Erythroblast (primary cell): ENCODE data around the gene DDAH2.

Experiments used
- DNase-seq, 2 experiments: peaks; one replicate each; lab custom pipeline; 2025; lab: John Stamatoyannopoulos, UW
- GATA1 ChIP-seq: IDR thresholded peaks from 2 replicates; pipeline ENCODE4 v1.6.1; 2011; ENCODE audit warnings: low read depth, mild to moderate bottlenecking, control low read depth, low read length, moderate library complexity
- POLR2A ChIP-seq: IDR thresholded peaks from 2 replicates; pipeline ENCODE4 v1.6.1; 2011; ENCODE audit warnings: mild to moderate bottlenecking, low read length

DDAH2 gene

DNA sequence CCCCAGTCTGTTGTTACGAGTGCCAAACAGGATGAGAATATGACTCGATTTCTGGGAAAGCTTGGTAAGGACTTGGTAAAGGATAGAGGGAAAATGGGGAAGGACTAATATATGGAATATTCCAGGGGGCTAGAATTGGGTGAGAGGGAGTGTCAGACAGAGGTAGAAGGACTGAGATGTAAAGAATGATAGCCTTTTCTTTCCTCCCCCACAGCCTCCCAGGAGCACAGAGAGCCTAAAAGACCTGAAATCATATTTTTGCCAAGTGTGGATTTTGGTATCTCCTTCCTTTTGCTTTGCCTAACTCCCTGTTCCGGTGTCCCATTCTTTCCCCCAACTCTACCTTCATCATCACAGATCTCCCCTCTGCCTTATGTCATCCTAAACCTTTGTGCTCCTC lies 13.8 kb upstream of the DDAH2 start:
- no peak for DNase-seq
- TF ChIP-seq GATA1: no peak
- TF ChIP-seq POLR2A: no peak

DNA sequence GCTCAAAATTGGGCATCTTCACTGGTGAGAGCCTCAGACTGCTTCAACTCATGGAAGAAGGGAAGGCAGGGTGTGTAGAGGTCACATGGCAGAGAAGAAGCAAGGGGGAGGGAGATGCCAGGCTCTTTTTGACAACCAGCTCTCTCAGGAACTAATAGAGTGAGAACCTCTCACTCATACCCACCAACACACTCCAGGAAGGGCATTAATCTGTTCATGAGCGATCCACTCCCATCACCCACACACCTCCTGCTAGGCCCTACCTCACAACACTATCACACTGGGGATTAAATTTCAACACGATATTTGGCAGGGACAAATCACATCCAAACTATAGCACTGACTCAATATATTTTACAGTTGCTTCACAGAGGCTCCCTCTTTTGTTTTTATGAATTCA lies 12.7 kb upstream of the DDAH2 start:
- DNase-seq: no peak
- TF ChIP-seq POLR2A (no peak), GATA1 (no peak)

DNA sequence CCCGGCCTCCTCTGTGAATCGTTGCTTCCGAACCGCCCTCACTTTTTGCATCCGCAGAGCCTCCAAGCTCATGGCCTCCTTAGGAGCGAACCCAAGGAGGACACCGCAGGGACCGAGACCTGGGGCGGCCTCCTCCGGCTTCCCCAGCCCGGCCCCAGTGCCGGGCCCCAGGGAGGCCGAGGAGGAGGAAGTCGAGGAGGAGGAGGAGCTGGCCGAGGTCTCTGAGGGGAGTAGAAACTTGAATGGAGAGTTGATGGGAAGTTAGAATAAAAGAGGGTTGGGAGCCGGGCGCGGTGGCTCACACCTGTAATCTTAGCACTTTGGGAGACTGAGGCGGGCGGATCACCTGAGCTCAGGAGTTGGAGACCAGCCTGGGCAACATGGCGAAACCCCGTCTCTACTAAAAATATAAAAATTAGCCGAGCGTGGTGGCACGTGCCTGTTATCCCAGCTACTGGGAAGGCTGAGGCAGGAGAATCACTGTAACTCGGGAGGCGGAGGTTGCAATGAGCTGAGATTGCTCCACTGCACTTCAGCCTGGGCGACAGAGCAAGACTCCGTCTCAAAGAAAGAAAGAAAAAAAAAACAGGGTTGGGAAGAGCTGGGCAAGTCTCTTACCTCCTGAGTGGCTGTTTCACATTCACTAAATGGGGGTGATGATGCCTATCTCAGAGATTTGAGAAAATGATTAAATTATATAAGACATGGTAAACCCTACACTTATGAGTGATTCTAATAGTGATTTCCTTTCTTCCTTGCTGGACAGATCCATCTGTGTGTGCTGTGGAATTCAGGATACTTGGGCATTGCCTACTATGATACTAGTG lies 11.5 kb upstream of the DDAH2 start:
- TF ChIP-seq POLR2A: no peak
- no peak for TF ChIP-seq GATA1
- no peak for DNase-seq

DNA sequence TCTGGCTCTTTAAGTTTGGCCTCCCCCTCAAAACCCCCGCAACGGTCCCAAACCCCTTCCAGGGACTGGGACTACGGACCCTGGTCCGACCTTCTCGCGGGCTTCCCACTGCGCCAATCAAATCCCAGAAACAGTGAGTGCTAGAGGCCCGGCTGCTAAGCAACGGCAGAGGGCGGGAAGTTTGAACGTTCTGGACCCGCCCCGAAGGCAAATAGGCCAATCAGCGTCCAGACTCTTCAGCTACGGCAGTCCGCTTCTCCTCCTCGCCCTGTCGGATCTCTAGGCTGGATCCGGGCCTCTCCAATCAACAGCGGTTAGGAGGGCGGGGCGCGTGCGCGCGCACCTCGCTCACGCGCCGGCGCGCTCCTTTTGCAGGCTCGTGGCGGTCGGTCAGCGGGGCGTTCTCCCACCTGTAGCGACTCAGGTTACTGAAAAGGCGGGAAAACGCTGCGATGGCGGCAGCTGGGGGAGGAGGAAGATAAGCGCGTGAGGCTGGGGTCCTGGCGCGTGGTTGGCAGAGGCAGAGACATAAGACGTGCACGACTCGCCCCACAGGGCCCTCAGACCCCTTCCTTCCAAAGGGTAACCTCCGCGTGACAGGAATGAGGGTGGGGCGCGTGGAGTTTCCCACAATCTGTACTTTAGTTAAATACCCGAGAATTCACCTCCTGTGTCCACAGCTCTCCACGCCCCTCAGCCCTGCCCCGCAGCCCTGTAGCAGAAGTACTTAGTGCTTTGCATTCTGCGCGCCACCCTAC lies 10.7 kb upstream of the DDAH2 start, which contains the start of gene MSH5:
TSS of gene MSH5 (plus strand) at position 367 of the 758 bp plus-strand sequence. CDS start 462 bp downstream, outside the sequence.
- peak; percentile 99 for DNase-seq
- no peak for TF ChIP-seq GATA1
- TF ChIP-seq POLR2A: peak; percentile 93

DNA sequence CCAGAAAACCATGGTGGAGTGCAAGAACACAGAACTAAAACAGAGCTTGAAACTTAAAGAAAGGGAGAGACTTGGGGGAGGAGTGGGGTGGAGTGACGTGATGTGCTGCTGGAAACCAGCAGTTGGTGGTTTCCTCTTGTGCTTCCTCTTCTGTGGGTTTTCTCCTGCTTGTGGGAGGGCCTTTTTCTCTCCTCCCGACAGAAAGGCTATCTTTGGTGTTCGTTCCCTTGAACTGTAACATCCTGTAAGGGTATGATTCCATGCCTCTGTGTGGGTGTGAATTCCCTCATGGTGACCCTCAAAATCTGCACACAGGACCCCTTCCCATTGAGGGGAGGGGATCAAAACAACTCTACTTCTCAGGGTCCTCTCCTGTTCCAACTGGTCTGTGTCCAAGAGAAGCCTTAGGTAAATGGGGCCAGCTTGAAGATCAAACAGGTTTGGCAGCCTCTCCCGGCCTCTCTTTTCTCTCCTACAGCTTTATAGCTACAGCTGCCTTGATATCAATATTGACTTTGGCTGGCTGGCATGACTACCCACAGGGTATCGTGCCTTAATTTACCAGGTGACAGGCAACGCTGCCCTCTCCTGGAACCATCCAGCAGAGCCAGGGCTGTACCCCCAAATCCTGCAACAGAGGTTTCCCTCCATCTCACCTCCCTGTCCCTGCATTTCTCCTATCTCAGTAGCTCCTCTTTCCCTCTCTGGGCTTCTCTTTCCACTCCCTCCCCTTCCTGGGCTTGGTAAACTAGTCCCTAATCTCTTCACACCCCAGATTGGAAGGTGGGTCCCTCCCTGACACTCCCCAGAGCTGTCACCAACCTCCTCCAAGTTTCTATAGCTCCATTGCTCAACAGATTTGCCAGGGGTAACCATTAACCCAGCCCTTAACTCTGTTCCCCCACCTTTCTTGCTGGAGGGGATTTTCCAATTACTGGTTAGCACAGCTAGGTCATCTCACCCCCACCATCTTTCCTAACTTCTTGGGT lies 9.2 kb upstream of the DDAH2 start:
- peak; percentile 77 for TF ChIP-seq POLR2A
- TF ChIP-seq GATA1: no peak

DNA sequence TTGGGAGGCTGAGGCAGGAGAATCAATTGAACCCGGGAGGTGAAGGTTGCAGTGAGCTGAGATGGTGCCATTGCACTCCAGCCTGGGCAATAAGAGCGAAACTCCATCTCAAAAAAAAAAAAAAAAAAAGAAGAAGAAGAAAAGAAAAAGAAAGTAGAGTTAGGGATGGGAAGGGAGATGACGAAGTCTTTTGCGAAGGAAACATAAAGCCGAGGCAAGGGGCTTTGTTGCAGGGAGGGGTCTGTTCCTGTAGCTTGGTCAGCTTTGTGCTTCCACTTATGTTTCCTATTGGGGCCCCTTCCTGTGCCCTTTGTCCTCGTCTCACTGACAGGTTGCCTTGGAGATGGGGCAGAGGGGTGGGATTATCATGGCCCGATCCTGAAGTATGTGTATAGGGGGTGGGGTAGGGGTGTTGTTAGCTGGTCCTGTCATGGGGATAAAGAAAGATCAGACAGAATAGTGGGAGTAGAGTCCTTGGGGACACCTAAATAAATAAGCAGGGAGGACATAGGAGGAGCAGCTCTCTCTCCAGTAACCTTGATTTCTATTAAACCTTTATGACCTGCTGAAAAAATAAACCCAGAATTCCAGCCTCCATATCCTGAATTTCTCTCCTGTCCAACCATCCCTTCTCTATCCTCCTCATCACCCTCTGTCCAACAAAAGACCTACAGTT lies 8.4 kb upstream of the DDAH2 start:
- TF ChIP-seq POLR2A: no peak
- DNase-seq: no peak

More for the DNA sequence above, 9.2 kb upstream of the DDAH2 start:
- peak; percentile 67 to 71 for DNase-seq

DNA sequence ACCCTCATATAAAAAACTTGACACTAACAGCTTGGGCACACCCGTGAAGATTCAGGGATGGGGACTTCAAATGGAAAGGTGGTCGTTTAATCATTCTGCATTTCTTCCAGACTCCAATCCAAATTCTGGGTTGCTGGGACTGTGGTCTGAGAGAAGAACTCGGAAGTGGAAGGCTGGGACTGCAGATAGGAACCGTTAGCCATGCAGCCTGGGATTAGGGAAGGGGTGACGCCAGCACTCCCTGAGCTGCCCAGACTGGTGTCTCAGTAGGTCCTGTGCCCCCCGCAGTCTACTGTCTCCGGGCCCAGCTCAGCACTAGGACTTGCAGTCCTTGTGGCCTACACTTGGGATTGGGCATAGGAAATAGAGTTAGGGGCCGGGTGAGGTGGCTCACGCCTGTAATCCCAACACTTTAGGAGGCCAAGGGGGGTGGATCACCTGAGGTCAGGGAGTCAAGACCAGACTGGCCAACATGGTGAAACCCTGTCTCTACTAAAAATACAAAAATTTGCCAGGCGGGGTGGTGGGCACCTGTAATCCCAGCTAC lies 7.7 kb upstream of the DDAH2 start:
- no peak for DNase-seq
- TF ChIP-seq GATA1 (no peak), POLR2A (no peak)

DNA sequence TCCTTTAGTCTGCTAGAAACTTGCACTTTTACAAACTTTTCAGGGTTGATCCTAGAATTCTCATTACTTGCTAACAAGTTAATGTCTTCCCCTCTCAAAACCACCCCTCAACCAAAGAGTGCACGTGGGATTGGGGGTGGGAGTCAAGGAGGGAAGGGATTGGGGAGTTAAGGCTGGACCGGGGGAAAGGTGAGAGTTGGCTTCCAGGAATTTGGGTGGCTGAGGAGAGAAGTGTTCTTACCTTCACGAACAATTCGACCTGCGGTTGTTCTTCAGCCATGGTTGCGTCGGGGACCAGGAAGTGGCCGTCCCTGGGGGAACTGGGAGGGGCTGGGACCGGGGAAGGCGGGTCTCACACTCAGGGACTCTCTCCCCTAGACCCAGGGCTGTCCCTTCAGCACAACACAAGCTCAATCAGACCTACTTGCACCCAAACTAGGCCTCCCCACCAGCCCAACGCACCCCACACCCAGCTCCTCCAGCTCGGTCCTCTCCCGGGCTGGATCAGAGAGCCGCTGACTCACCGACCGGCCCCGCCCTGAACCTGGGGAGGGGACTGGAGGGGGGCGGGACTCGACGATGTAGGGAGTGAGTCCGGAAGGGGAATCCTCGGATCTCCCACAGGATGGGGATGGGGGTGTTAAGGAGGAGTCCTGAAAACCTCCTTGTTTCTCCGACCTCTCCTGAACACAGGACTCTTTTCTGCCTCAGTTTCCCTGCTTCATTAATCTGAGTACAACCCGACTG lies 7.1 kb upstream of the DDAH2 start, which contains the start of gene CLIC1:
TSS of gene CLIC1 (minus strand) at position 510 of the 747 bp plus-strand sequence. CDS start at position 280, 230 bp downstream.
- TF ChIP-seq POLR2A (peak; percentile 92), GATA1 (no peak)
- peak; percentile 79 to 88 for DNase-seq

DNA sequence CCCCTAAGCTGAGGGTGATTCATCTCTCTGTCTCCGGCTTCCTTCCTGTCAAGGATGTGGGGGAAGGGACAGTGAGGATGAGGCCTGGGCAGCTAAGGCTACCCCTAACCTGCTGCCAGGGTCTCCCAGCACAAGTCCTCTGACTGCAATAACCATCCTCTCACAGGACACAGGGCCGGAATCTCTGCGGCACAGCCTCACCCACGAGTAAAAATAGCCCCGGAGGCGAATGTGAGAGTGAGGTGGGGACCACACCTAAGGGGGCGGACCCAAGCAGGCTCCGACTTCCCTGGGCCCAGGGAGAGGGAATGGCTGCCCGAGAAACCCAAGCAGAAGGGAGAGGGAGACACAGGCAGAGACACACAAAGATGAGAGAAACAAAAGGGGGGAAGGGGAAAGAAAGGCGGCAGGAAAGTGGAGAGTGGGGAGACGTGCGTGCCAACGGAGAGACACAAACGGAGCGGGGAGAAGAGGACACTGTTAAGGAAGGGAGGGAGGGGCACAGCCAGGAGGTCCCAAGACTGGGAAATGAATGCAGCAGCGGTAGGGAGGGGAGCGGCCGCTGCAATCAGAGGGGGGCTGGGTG lies 5.8 kb upstream of the DDAH2 start:
- peak; percentile 45 to 77 for DNase-seq
- TF ChIP-seq GATA1 (no peak), POLR2A (peak; percentile 26)

DNA sequence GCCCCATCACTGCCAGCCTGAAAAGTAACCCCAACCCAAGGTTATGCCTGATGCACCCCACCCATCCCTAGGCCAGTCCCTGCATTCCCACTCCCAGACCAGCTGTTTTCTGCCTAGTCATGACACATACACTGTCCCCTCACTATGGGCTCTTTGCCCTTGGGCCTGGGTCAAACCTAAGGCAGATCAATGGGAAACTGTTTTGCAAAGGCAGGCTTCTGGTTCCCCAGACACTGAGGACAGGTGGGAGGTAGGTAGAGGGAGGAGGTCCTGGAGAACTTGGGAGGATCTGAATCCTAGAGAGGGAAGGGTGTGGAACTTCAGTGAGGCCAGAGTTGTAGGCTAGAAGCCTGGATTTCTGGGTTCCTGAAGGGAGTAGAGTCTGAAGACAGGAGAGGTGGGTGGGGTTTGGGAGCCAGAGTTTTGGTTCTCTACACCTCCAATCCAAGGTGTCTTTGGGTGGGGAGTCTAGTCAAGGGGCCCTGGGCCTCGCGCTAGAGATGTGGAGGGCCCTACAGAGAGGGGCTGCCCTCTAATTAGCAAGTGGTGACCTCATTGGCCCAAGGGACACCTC lies 5.2 kb upstream of the DDAH2 start:
- TF ChIP-seq GATA1 (no peak), POLR2A (no peak)
- DNase-seq: no peak

DNA sequence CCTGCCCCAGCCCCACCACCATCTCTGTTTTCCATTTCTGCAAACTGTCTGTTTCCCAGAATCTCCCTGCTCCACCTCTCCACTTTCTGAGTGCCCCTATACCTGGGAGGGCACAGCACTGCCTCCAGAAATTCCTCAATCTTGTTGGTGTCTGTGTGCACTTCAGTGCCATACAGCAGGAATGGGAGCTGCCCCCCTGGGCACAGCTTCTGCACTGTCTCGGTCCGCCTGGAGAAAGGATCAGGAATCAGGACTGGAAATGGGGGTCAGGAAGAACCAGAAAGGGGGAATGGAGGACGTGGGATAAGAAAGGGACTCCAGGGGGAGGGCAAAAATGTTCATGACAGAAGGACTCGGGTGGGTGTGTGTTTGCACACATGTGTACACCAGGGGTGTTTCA lies 4.6 kb upstream of the DDAH2 start:
- TF ChIP-seq GATA1 (no peak), POLR2A (no peak)

DNA sequence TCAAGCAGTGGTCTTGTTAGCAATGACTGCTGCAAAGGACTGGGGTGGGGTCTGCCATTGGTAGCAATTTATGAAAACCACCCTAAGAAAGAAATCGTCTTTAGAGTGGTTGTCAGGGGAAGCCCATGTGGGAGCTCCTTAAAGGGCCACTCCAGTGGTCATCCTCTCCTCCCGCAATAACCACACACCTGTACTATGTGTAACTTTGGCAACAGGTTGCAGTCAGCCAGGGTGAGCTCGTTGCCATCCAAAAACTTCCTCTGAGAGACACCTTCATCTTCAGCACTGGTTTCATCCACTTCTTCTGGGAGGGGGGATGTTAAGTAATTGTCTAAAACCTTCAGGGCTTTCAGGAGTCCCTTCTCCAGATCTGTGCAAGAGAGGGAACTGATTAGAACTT lies 2.9 kb upstream of the DDAH2 start:
- no peak for TF ChIP-seq GATA1
- TF ChIP-seq POLR2A: no peak
- DNase-seq: no peak

More for the DNA sequence above, 4.6 kb upstream of the DDAH2 start:
- no peak for DNase-seq
